Fibroblast of lung (primary cell): ENCODE data around the gene CGNL1. TPM values are rescaled to one million over a fixed set of nuclear protein-coding genes. Genes with fewer than 3 reads are reported as not detected.

Experiments
- DNase-seq, 2 donors: peaks; one replicate each; pipeline versions ENCODE4 v3.0.0 to v3.0.0-alpha.2; 2010; ENCODE audit warnings: low read depth in 2 of 2
- H2AFZ ChIP-seq: 2 replicates; pipeline ENCODE4 v1.5.1; 2012; ENCODE audit warnings: low read length, control low read depth, inconsistent platforms
- H3K27ac ChIP-seq: 2 replicates; pipeline ENCODE4 v1.5.1; 2011; ENCODE audit warnings: low read length, control low read depth; ENCODE audit not compliant: insufficient read depth
- H3K27me3 ChIP-seq: 2 replicates; pipeline ENCODE4 v1.5.1; 2011; ENCODE audit warnings: mild to moderate bottlenecking, low read length; ENCODE audit not compliant: control insufficient read depth, insufficient read depth
- H3K36me3 ChIP-seq: 2 replicates; pipeline ENCODE4 v1.5.1; 2011; ENCODE audit warnings: low read length; ENCODE audit not compliant: control insufficient read depth, insufficient read depth
- H3K4me1 ChIP-seq: 2 replicates; pipeline ENCODE4 v1.5.1; 2011; ENCODE audit warnings: low read length; ENCODE audit not compliant: control insufficient read depth, insufficient read depth; ENCODE audit errors: extremely low read depth
- H3K4me2 ChIP-seq: 2 replicates; pipeline ENCODE4 v1.5.1; 2011; ENCODE audit warnings: low read length, control low read depth; ENCODE audit not compliant: insufficient read depth; ENCODE audit errors: extremely low read depth
- H3K4me3 ChIP-seq, 4 experiments: fragments of 200-600 bp in 1 of 4; sonication (generic) in 1 of 4; replicated peaks in 1 of 4; 2 replicates each; pipeline ENCODE4 v1.5.1; 2011 to 2016; ENCODE audit warnings: low read length in 4 of 4, low read depth in 3 of 4, mild to moderate bottlenecking in 3 of 4, control low read depth in 2 of 4, inconsistent platforms in 1 of 4, mixed read lengths in 1 of 4; ENCODE audit not compliant: insufficient read depth in 1 of 4; ENCODE audit errors: control extremely low read depth in 1 of 4
- H3K79me2 ChIP-seq: 2 replicates; pipeline ENCODE4 v1.5.1; 2012; ENCODE audit warnings: mild to moderate bottlenecking, low read length, inconsistent platforms; ENCODE audit not compliant: control insufficient read depth, insufficient read depth
- H3K9ac ChIP-seq: 2 replicates; pipeline ENCODE4 v1.5.1; 2011; ENCODE audit warnings: mild to moderate bottlenecking, low read length, control low read depth; ENCODE audit not compliant: insufficient read depth
- H3K9me3 ChIP-seq: 2 replicates; pipeline ENCODE4 v1.5.1; 2012; ENCODE audit warnings: low read depth, low read length; ENCODE audit not compliant: control insufficient read depth, insufficient read depth
- H4K20me1 ChIP-seq: 2 replicates; pipeline ENCODE4 v1.5.1; 2011; ENCODE audit warnings: low read length; ENCODE audit not compliant: control insufficient read depth, insufficient read depth; ENCODE audit errors: extremely low read depth
- EZH2 ChIP-seq: IDR thresholded peaks from 2 replicates; pipeline ENCODE4 v1.5.1; 2012; ENCODE audit warnings: low read length, control low read depth, mild to moderate bottlenecking; ENCODE audit errors: missing control alignments
- polyA minus RNA-seq: library from RNA; depleted of rRNA, polyadenylated mRNA; stranded (reverse); fragments of >200 nt; gene quantifications from 2 replicates; pipeline ENCODE4 v1.2.3, GENCODE V29; 2011; ENCODE audit warnings: low replicate concordance
- polyA plus RNA-seq, 2 donors: library from polyadenylated mRNA; depleted of rRNA in 1 of 2; stranded (reverse) in 1 of 2; unstranded in 1 of 2; fragments of >200 nt; gene quantifications; 2 replicates each; pipeline ENCODE4 v1.2.1, GENCODE V29; 2011 to 2012; ENCODE audit warnings: missing spikeins in 1 of 2
- total RNA-seq: library from RNA; depleted of rRNA; stranded (reverse); fragments of >200 nt; gene quantifications from 2 replicates; pipeline ENCODE4 v1.2.1, GENCODE V29; 2014
- TF ChIP-seq, protein P1 (sequence below), 2 donors: IDR thresholded peaks in 1 of 2; conservative IDR thresholded peaks in 1 of 2; 1 replicate in 1 of 2; 2 replicates in 1 of 2; pipeline ENCODE4 v1.5.1; 2011 to 2012; ENCODE audit warnings: low read length in 2 of 2, control low read depth in 1 of 2, inconsistent platforms in 1 of 2, low read depth in 1 of 2, mild to moderate bottlenecking in 1 of 2

The CGNL1 gene, protein sequence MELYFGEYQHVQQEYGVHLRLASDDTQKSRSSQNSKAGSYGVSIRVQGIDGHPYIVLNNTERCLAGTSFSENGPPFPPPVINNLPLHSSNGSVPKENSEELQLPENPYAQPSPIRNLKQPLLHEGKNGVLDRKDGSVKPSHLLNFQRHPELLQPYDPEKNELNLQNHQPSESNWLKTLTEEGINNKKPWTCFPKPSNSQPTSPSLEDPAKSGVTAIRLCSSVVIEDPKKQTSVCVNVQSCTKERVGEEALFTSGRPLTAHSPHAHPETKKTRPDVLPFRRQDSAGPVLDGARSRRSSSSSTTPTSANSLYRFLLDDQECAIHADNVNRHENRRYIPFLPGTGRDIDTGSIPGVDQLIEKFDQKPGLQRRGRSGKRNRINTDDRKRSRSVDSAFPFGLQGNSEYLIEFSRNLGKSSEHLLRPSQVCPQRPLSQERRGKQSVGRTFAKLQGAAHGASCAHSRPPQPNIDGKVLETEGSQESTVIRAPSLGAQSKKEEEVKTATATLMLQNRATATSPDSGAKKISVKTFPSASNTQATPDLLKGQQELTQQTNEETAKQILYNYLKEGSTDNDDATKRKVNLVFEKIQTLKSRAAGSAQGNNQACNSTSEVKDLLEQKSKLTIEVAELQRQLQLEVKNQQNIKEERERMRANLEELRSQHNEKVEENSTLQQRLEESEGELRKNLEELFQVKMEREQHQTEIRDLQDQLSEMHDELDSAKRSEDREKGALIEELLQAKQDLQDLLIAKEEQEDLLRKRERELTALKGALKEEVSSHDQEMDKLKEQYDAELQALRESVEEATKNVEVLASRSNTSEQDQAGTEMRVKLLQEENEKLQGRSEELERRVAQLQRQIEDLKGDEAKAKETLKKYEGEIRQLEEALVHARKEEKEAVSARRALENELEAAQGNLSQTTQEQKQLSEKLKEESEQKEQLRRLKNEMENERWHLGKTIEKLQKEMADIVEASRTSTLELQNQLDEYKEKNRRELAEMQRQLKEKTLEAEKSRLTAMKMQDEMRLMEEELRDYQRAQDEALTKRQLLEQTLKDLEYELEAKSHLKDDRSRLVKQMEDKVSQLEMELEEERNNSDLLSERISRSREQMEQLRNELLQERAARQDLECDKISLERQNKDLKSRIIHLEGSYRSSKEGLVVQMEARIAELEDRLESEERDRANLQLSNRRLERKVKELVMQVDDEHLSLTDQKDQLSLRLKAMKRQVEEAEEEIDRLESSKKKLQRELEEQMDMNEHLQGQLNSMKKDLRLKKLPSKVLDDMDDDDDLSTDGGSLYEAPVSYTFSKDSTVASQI
- total RNA-seq, result 4.4 and 6.1 TPM in 2 replicates
- polyA plus RNA-seq, result 0.18 and 0.73 TPM in 2 replicates
- 0.31 and 1.1 TPM in 2 replicates for polyA plus RNA-seq (2012)
- 0.27 and 1.9 TPM in 2 replicates for polyA minus RNA-seq

DNA sequence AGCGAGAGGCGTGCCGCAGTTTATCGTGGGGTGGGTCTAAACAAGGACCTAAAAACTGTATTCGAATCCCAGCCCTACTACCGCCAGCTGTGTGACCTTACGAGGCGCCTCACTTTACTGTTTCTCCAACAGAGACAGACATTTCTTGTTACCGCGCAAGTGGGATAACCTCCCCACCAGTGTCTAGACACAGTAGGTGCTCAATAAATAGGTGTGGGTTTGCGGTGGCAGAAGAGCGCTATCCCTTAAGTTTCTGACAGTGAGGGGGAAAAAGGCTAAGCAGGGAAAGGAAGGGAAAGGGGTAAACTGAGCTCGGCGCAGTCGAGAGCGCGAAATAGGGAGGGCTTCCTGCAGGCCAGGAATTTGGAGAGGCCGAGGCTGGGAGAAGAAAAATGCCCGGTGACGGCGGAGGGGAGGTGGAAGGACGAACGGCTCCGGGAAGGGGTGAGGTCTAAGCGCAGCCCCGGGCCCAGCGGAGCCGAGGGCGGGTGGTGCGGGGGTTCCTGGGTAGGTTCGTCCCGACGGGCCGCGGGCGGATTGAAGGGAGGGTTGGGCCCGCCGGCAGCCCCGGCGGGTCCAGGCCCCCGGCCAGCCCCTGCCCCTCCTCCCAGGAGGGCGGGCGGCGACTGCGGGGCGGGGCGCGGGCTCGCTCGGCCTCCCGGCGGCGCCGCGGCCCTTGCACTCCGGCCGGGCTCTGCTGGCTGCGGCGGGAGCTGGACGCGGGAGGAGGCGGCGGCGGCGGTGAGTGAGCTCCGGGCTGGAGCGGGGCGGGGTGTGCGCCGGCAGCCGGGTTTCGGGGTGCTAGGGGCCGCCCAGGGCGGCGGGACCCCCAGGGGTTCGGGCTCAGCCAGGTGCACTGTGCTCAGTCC is at the start of gene CGNL1:
CGNL1 (plus strand) TSS at position 679 of the 869 bp plus-strand sequence. CDS start 61,495 bp downstream, outside the sequence.
- TF ChIP-seq, protein P1, sequence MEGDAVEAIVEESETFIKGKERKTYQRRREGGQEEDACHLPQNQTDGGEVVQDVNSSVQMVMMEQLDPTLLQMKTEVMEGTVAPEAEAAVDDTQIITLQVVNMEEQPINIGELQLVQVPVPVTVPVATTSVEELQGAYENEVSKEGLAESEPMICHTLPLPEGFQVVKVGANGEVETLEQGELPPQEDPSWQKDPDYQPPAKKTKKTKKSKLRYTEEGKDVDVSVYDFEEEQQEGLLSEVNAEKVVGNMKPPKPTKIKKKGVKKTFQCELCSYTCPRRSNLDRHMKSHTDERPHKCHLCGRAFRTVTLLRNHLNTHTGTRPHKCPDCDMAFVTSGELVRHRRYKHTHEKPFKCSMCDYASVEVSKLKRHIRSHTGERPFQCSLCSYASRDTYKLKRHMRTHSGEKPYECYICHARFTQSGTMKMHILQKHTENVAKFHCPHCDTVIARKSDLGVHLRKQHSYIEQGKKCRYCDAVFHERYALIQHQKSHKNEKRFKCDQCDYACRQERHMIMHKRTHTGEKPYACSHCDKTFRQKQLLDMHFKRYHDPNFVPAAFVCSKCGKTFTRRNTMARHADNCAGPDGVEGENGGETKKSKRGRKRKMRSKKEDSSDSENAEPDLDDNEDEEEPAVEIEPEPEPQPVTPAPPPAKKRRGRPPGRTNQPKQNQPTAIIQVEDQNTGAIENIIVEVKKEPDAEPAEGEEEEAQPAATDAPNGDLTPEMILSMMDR (conservative IDR thresholded peaks at IDR 0.05 in 1 of 2, IDR thresholded peaks at IDR 0.05 in 1 of 2; ENCODE audit: low read depth in 1 of 2, low read length in 2 of 2), result no peak
- peak; percentile 22 for TF ChIP-seq EZH2
- Histone ChIP-seq H3K4me1 (no peaks in the 10 kb centered on the region), H4K20me1 (no peaks in the 10 kb centered on the region), H3K9me3 (no peaks in the 10 kb centered on the region), H3K36me3 (no peaks in the 10 kb centered on the region), H3K27ac (no peak within 1 kb of the TSS), H2AFZ (peak within 1 kb of the TSS; percentile 4), H3K4me2 (peak within 1 kb of the TSS; percentile 80), H3K27me3 (peaks cover 18% of the 10 kb centered on the region), H3K9ac (peak within 1 kb of the TSS; percentile 26), H3K79me2 (no peaks in the 10 kb centered on the region), H3K4me3 (peak within 1 kb of the TSS; percentile 14 to 60 (median 37))
- DNase-seq, result peak in 1 of 2 donors; percentile 36

DNA sequence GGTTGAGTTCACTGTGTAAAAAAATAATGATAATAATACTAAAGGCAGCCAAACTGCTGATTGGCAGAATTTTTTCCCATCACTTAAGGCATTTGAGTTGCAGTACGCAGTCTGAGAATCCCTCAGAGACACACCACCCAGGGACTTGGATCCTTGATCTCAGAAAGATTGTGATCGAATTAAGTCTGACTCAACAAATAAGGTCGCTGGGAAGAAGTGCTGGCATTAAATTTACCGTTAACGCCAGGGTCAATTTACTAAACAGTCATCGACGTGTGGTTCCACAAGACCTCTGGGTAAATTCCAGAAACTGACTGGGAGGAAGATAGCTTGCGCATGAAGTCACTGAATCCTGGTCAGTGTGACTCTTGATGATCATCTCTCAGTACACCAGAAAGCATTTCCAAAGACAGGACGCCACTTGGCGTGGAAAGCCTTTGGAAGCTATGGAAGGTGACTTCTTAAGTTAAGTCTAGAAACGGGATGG is 48.3 kb upstream of the CGNL1 start:
- H3K4me2 ChIP-seq, result peak overlapping the region; percentile 60
- no peak overlapping the region for H3K4me3 ChIP-seq
- DNase-seq, result peak; percentile 89 to 99
- no peak overlapping the region for H2AFZ ChIP-seq
- no peaks in the 10 kb centered on the region for H3K36me3 ChIP-seq
- H3K27me3 ChIP-seq, result no peaks in the 10 kb centered on the region
- no peaks in the 10 kb centered on the region for H3K9me3 ChIP-seq
- peaks cover 5% of the 10 kb centered on the region for H3K4me1 ChIP-seq
- H3K79me2 ChIP-seq, result no peaks in the 10 kb centered on the region
- no peaks in the 10 kb centered on the region for H4K20me1 ChIP-seq
- peak overlapping the region; percentile 52 for H3K27ac ChIP-seq
- no peak overlapping the region for H3K9ac ChIP-seq
- TF ChIP-seq, protein P1 (conservative IDR thresholded peaks at IDR 0.05 in 1 of 2, IDR thresholded peaks at IDR 0.05 in 1 of 2; ENCODE audit: low read depth in 1 of 2, low read length in 2 of 2), result no peak
- no peak for TF ChIP-seq EZH2
